H1 (cell line): ENCODE results near the gene FHL5.

Experiments used
- CHD7 ChIP-seq: fragments of 300-600 bp; sonication (generic); IDR thresholded peaks from 2 replicates; pipeline ENCODE4 v1.7.1; 2012; ENCODE audit warnings: low read length, moderate library complexity, mild to moderate bottlenecking, inconsistent platforms; ENCODE audit not compliant: insufficient replicate concordance
- CREB1 ChIP-seq: IDR thresholded peaks from 2 replicates; pipeline ENCODE4 v1.6.1; 2012; ENCODE audit warnings: inconsistent platforms
- CTCF ChIP-seq, 3 experiments: IDR thresholded peaks; 1 replicate in 2 of 3; 2 replicates in 1 of 3; pipeline versions ENCODE4 v1.5.1 to v1.6.1; 2011; ENCODE audit warnings: low read length in 3 of 3, mild to moderate bottlenecking in 3 of 3, inconsistent platforms in 2 of 3, low read depth in 1 of 3, moderate library complexity in 1 of 3; ENCODE audit not compliant: insufficient read depth in 1 of 3; ENCODE audit errors: control extremely low read depth in 1 of 3
- EZH2 ChIP-seq: fragments of 200-600 bp; sonication (generic); IDR thresholded peaks from 2 replicates; pipeline ENCODE4 v1.7.1; 2012; ENCODE audit warnings: low read depth, mild to moderate bottlenecking, moderate library complexity, low read length, inconsistent platforms; ENCODE audit not compliant: severe bottlenecking
- GABPA ChIP-seq: IDR thresholded peaks from 2 replicates; pipeline ENCODE4 v1.6.1; 2011; ENCODE audit warnings: mild to moderate bottlenecking, low read length, moderate library complexity, borderline replicate concordance; ENCODE audit not compliant: insufficient read depth
- POLR2A ChIP-seq, 2 experiments: IDR thresholded peaks; 1 replicate in 1 of 2; 2 replicates in 1 of 2; pipeline ENCODE4 v1.6.1; 2011; ENCODE audit warnings: low read depth in 2 of 2, low read length in 2 of 2, mild to moderate bottlenecking in 2 of 2; ENCODE audit errors: control extremely low read depth in 1 of 2
- POLR2AphosphoS5 ChIP-seq: IDR thresholded peaks from 2 replicates; pipeline ENCODE4 v1.6.1; 2011; ENCODE audit warnings: low read depth, low read length
- RXRA ChIP-seq: IDR thresholded peaks from 2 replicates; pipeline ENCODE4 v1.6.1; 2011; ENCODE audit warnings: low read depth, mild to moderate bottlenecking, low read length, moderate library complexity; ENCODE audit not compliant: insufficient read depth
- SP1 ChIP-seq: IDR thresholded peaks from 2 replicates; pipeline ENCODE4 v1.6.1; 2011; ENCODE audit warnings: low read depth, low read length
- SP2 ChIP-seq: IDR thresholded peaks from 2 replicates; pipeline ENCODE4 v1.6.1; 2012; ENCODE audit warnings: mild to moderate bottlenecking, low read length, inconsistent platforms
- TAF1 ChIP-seq: IDR thresholded peaks from 2 replicates; pipeline ENCODE4 v1.6.1; 2011; ENCODE audit warnings: mild to moderate bottlenecking, low read depth, low read length
- TEAD4 ChIP-seq: IDR thresholded peaks from 2 replicates; pipeline ENCODE4 v1.6.1; 2012; ENCODE audit warnings: low read depth, low read length, inconsistent platforms, mixed read lengths
- ZNF274 ChIP-seq: IDR thresholded peaks from 2 replicates; pipeline ENCODE4 v1.7.0; 2012; ENCODE audit warnings: low read length, borderline replicate concordance; ENCODE audit errors: extremely low read depth

- TF ChIP-seq TAF1 = no peak
- no peak for TF ChIP-seq SP2
- no peak for TF ChIP-seq CTCF (IDR thresholded peaks at IDR 0.05; ENCODE audit: control extremely low read depth in 1 of 3, insufficient read depth in 1 of 3, low read depth in 1 of 3, low read length in 3 of 3)
- TF ChIP-seq POLR2A (IDR thresholded peaks at IDR 0.05; ENCODE audit: control extremely low read depth in 1 of 2, low read depth in 2 of 2, low read length in 2 of 2) = no peak
- TF ChIP-seq EZH2 = no peak
- TF ChIP-seq CHD7 = no peak
- no peak for TF ChIP-seq CREB1
- no peak for TF ChIP-seq ZNF274
- TF ChIP-seq TEAD4 = no peak
- TF ChIP-seq RXRA = no peak
- TF ChIP-seq SP1 = no peak
- no peak for TF ChIP-seq POLR2AphosphoS5
- TF ChIP-seq GABPA = no peak
Observed at GRCh38 chr6:96537726-96538125, 25.2 kb upstream of the FHL5 start.
